SK-N-SH (cell line): ENCODE data around the gene TGFBRAP1.
A peak's percentile ranks its signal among the peaks of the same experiment; 100 is the strongest.

ENCODE experiments used
- FOXM1 ChIP-seq: IDR thresholded peaks from 2 replicates; pipeline ENCODE4 v1.4.0; 2012; ENCODE audit warnings: low read depth, mild to moderate bottlenecking
- MEF2A ChIP-seq: IDR thresholded peaks from 2 replicates; pipeline ENCODE4 v1.4.0; 2012; ENCODE audit warnings: low read depth, borderline replicate concordance
- RAD21 ChIP-seq: IDR thresholded peaks from 2 replicates; pipeline ENCODE4 v1.6.1; 2012; ENCODE audit warnings: mild to moderate bottlenecking, low read length
- RXRA ChIP-seq: IDR thresholded peaks from 2 replicates; pipeline ENCODE4 v1.4.0; 2012; ENCODE audit warnings: low read depth, mild to moderate bottlenecking, borderline replicate concordance
- TAF1 ChIP-seq: IDR thresholded peaks from 2 replicates; pipeline ENCODE4 v1.6.1; 2012; ENCODE audit warnings: low read depth, mild to moderate bottlenecking, low read length, moderate library complexity, borderline replicate concordance
- TF ChIP-seq, protein P1 (sequence below): IDR thresholded peaks from 2 replicates; pipeline ENCODE4 v1.4.0; 2012; ENCODE audit warnings: low read depth, borderline replicate concordance
- TF ChIP-seq, protein P2 (sequence below): fragments of 200-600 bp; sonication (generic); IDR thresholded peaks from 2 replicates; pipeline ENCODE4 v1.6.1; 2017; ENCODE audit warnings: antibody characterized with exemption, mild to moderate bottlenecking, moderate library complexity

DNA sequence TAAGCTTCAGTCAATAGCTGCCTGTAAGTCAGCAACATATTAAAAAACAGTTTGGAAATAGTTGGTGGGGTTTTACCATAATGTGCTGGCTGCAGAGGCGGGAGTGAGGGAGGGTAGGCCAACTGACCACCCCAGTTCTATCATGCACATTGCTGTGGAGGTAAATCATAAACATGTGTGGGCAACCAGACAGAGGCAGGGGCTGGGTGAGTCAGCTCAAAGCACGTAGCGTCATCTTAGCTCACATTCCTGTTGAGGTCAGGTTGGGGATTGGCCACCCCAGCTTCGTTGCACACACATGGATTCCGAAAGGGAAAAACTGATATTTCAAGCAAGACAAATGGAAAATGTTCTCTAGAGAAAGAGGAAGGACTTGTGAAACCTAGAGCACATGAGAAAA is 68.5 kb downstream of the TGFBRAP1 start:
- no peak for TF ChIP-seq RAD21
- no peak for TF ChIP-seq MEF2A
- TF ChIP-seq, protein P1, sequence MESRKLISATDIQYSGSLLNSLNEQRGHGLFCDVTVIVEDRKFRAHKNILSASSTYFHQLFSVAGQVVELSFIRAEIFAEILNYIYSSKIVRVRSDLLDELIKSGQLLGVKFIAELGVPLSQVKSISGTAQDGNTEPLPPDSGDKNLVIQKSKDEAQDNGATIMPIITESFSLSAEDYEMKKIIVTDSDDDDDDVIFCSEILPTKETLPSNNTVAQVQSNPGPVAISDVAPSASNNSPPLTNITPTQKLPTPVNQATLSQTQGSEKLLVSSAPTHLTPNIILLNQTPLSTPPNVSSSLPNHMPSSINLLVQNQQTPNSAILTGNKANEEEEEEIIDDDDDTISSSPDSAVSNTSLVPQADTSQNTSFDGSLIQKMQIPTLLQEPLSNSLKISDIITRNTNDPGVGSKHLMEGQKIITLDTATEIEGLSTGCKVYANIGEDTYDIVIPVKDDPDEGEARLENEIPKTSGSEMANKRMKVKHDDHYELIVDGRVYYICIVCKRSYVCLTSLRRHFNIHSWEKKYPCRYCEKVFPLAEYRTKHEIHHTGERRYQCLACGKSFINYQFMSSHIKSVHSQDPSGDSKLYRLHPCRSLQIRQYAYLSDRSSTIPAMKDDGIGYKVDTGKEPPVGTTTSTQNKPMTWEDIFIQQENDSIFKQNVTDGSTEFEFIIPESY, result no peak
- no peak for TF ChIP-seq FOXM1
- TF ChIP-seq TAF1, result no peak
- TF ChIP-seq, protein P2, sequence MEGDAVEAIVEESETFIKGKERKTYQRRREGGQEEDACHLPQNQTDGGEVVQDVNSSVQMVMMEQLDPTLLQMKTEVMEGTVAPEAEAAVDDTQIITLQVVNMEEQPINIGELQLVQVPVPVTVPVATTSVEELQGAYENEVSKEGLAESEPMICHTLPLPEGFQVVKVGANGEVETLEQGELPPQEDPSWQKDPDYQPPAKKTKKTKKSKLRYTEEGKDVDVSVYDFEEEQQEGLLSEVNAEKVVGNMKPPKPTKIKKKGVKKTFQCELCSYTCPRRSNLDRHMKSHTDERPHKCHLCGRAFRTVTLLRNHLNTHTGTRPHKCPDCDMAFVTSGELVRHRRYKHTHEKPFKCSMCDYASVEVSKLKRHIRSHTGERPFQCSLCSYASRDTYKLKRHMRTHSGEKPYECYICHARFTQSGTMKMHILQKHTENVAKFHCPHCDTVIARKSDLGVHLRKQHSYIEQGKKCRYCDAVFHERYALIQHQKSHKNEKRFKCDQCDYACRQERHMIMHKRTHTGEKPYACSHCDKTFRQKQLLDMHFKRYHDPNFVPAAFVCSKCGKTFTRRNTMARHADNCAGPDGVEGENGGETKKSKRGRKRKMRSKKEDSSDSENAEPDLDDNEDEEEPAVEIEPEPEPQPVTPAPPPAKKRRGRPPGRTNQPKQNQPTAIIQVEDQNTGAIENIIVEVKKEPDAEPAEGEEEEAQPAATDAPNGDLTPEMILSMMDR, result no peak
- peak; percentile 69; the same call in 1 of the 2 replicates for TF ChIP-seq RXRA
